Measurements from ENCODE around the gene LPIN3.

LPIN3 gene

DNA sequence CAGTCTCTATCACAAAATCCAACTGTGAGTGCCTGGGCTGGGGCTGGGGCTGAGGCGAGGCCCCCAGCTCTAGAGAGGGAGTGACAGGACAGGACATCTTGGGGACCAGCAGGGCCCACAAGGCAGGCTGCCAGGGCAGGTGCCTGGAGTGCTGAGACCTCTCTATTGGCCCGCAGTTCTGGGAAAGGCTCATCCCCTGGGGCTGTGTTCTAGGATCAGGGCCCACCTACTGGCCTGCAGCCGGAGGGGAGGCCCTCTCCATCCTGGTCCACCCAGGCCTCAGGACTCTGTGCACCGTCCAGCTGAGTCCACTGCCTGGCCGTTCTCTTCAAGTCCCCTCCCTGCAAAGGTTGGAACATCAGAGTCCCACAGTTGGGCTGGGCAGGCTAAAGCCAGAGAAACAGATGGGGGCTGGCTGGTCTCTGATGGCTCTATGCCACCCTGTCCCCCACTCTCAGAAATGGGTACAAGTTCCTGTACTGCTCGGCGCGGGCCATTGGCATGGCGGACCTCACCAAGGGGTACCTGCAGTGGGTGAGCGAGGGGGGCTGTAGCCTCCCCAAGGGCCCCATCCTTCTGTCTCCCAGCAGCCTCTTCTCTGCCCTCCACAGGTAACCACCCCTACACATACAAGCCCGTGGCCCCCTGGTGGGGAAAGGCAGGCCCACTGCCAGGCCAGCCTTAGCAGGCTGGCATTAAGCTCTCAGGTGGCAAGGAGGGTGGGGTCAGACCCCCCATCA lies 17.0 kb downstream of the LPIN3 start:
- Histone ChIP-seq H3K4me3 (ENCODE audit: low read length) (no peak overlapping the region), H3K9me3 (ENCODE audit: insufficient read depth, low read length) (no peaks in the 10 kb centered on the region), H3K27ac (ENCODE audit: low read length) (no peak overlapping the region), H3K79me2 (ENCODE audit: low read length) (no peaks in the 10 kb centered on the region), H3K36me3 (replicated peaks; ENCODE audit: low read depth, low read length) (no peaks in the 10 kb centered on the region), H3K9ac (ENCODE audit: low read length) (no peak overlapping the region), H2AFZ (ENCODE audit: low read depth, low read length) (no peak overlapping the region), H3K4me1 (ENCODE audit: low read length) (no peaks in the 10 kb centered on the region), H4K20me1 (ENCODE audit: insufficient read depth, low read length) (no peaks in the 10 kb centered on the region), H3K4me2 (ENCODE audit: low read length) (no peak overlapping the region), H3K27me3 (ENCODE audit: low read depth, low read length) (peaks cover under 1% of the 10 kb centered on the region; the same call in 1 of the 2 replicates)
- no peak for TF ChIP-seq EZH2phosphoT487 (IDR thresholded peaks at IDR 0.05; ENCODE audit: low read depth)
- TF ChIP-seq, protein P1, sequence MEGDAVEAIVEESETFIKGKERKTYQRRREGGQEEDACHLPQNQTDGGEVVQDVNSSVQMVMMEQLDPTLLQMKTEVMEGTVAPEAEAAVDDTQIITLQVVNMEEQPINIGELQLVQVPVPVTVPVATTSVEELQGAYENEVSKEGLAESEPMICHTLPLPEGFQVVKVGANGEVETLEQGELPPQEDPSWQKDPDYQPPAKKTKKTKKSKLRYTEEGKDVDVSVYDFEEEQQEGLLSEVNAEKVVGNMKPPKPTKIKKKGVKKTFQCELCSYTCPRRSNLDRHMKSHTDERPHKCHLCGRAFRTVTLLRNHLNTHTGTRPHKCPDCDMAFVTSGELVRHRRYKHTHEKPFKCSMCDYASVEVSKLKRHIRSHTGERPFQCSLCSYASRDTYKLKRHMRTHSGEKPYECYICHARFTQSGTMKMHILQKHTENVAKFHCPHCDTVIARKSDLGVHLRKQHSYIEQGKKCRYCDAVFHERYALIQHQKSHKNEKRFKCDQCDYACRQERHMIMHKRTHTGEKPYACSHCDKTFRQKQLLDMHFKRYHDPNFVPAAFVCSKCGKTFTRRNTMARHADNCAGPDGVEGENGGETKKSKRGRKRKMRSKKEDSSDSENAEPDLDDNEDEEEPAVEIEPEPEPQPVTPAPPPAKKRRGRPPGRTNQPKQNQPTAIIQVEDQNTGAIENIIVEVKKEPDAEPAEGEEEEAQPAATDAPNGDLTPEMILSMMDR (IDR thresholded peaks at IDR 0.05; ENCODE audit: low read depth, low read length) = no peak; the same call in 1 of the 2 replicates

DNA sequence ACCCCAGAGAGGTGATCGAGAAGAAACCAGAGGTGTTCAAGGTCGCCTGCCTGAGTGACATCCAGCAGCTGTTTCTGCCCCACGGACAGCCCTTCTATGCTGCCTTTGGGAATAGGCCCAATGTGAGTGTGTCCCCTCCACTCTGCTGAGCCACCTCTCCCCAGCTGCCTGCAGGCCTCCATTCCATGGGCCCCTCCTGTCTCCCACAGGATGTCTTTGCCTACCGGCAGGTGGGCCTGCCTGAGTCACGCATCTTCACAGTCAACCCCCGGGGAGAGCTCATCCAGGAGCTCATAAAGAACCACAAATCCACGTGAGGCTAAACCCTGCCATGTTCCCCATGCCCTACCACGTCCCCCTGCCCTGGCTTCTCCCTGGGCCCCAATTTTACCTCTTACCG lies 17.6 kb downstream of the LPIN3 start:
- Histone ChIP-seq H3K4me3 (ENCODE audit: low read length) (no peak overlapping the region), H3K27me3 (ENCODE audit: low read depth, low read length) (no peaks in the 10 kb centered on the region), H3K4me1 (ENCODE audit: low read length) (no peaks in the 10 kb centered on the region), H3K27ac (ENCODE audit: low read length) (no peak overlapping the region), H3K79me2 (ENCODE audit: low read length) (no peaks in the 10 kb centered on the region), H3K9ac (ENCODE audit: low read length) (no peak overlapping the region), H3K36me3 (replicated peaks; ENCODE audit: low read depth, low read length) (no peaks in the 10 kb centered on the region), H3K4me2 (ENCODE audit: low read length) (no peak overlapping the region), H4K20me1 (ENCODE audit: insufficient read depth, low read length) (no peaks in the 10 kb centered on the region), H3K9me3 (ENCODE audit: insufficient read depth, low read length) (no peaks in the 10 kb centered on the region), H2AFZ (ENCODE audit: low read depth, low read length) (no peak overlapping the region)
- no peak for TF ChIP-seq EZH2phosphoT487 (IDR thresholded peaks at IDR 0.05; ENCODE audit: low read depth)
- TF ChIP-seq, protein P1 (IDR thresholded peaks at IDR 0.05; ENCODE audit: low read depth, low read length) = no peak

GRCh38 chr20:41358717-41359116 lies 18.1 kb downstream of the LPIN3 start:
- Histone ChIP-seq H3K27me3 (ENCODE audit: low read depth, low read length) (no peaks in the 10 kb centered on the region), H3K4me1 (ENCODE audit: low read length) (no peaks in the 10 kb centered on the region), H3K4me2 (ENCODE audit: low read length) (no peak overlapping the region), H4K20me1 (ENCODE audit: insufficient read depth, low read length) (no peaks in the 10 kb centered on the region), H3K27ac (ENCODE audit: low read length) (no peak overlapping the region), H3K9me3 (ENCODE audit: insufficient read depth, low read length) (no peaks in the 10 kb centered on the region), H2AFZ (ENCODE audit: low read depth, low read length) (no peak overlapping the region), H3K79me2 (ENCODE audit: low read length) (no peaks in the 10 kb centered on the region), H3K36me3 (replicated peaks; ENCODE audit: low read depth, low read length) (no peaks in the 10 kb centered on the region), H3K4me3 (ENCODE audit: low read length) (no peak overlapping the region), H3K9ac (ENCODE audit: low read length) (no peak overlapping the region)
- TF ChIP-seq EZH2phosphoT487 (IDR thresholded peaks at IDR 0.05; ENCODE audit: low read depth) = no peak
- TF ChIP-seq, protein P1 (IDR thresholded peaks at IDR 0.05; ENCODE audit: low read depth, low read length) = no peak

- Histone ChIP-seq H3K36me3 (replicated peaks; ENCODE audit: low read depth, low read length) (no peaks in the 10 kb centered on the region), H3K4me2 (ENCODE audit: low read length) (no peak overlapping the region), H3K4me3 (ENCODE audit: low read length) (no peak overlapping the region), H3K27me3 (ENCODE audit: low read depth, low read length) (no peaks in the 10 kb centered on the region), H3K27ac (ENCODE audit: low read length) (no peak overlapping the region), H2AFZ (ENCODE audit: low read depth, low read length) (no peak overlapping the region), H4K20me1 (ENCODE audit: insufficient read depth, low read length) (no peaks in the 10 kb centered on the region), H3K4me1 (ENCODE audit: low read length) (no peaks in the 10 kb centered on the region), H3K79me2 (ENCODE audit: low read length) (no peaks in the 10 kb centered on the region), H3K9me3 (ENCODE audit: insufficient read depth, low read length) (no peaks in the 10 kb centered on the region), H3K9ac (ENCODE audit: low read length) (no peak overlapping the region)
- TF ChIP-seq, protein P1 (IDR thresholded peaks at IDR 0.05; ENCODE audit: low read depth, low read length) = no peak
- TF ChIP-seq EZH2phosphoT487 (IDR thresholded peaks at IDR 0.05; ENCODE audit: low read depth) = no peak
Observed at GRCh38 chr20:41359541-41360011, 19.0 kb downstream of the LPIN3 start.
